NCI-H2227 (cell line): ENCODE data around the gene RAB40C.
"Not testable (repeated sequence)": the region's sequence is repeated elsewhere in the genome, so short reads cannot be mapped to it uniquely, and the experiment has no call there.

ENCODE experiments used
- DNase-seq: peaks from one replicate; lab custom pipeline; 2025; ENCODE audit not compliant: unreplicated experiment; lab: John Stamatoyannopoulos, UW

The RAB40C gene

GRCh38 chr16:588889-589657 is 793 bp upstream of the RAB40C start:
- peak; percentile 96 for DNase-seq

- DNase-seq = peak; percentile 72
Measured at GRCh38 chr16:590188-590814, 435 bp downstream of the RAB40C start.

DNA sequence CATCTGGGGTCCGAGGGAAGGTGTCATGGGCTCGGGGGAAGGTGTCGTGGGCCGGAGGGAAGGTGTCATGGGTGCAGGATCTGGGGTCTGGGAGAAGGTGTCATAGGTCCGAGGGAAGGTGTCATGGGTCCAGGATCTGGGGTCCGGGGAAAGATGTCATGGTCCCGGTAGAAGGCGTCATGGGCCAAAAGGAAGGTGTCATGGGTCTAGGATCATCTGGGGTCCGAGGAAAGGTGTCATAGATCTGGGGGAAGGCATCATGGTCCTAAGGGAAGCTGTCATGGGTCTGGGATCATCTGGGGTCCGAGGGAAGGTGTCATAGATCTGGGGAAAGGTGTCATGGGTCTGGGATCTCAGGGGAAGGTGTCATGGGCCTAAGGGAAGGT is 942 bp downstream of the RAB40C start:
- no peak for DNase-seq

- DNase-seq = no peak
Measured at GRCh38 chr16:591231-591630, 1.4 kb downstream of the RAB40C start.

DNA sequence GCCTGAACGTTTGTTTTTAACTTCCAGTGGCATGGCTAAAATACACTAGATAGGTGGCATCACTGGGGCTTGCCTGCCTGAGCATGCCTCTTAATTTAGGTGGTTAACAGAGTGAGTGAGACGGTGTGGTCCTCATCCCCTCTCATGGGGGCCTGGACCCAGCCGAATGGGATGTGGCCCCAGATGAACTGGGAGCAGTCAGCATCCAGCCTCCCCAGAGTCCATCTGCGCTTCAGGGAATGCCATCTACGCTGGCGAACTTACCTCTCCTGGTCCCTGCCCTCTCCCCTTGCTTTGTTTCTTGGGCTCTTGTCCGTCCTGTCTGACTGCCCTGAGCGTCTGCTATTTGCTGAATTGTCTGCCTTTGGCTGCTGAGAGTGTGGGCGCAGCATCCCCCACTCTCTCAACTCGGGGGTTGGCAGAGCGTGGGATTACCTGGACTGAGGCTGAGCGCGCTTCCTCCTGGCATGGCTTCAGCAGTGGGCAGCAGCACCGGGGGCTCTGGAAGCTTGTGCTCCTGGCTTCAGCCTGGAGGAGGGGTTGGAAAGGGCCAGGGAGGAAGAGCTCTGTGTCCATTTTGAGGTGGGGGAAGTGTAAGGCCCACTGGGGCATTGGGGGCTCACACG is 2.1 kb downstream of the RAB40C start:
- no peak for DNase-seq

- no peak for DNase-seq
Measured at GRCh38 chr16:592518-593306, 2.8 kb downstream of the RAB40C start.

DNA sequence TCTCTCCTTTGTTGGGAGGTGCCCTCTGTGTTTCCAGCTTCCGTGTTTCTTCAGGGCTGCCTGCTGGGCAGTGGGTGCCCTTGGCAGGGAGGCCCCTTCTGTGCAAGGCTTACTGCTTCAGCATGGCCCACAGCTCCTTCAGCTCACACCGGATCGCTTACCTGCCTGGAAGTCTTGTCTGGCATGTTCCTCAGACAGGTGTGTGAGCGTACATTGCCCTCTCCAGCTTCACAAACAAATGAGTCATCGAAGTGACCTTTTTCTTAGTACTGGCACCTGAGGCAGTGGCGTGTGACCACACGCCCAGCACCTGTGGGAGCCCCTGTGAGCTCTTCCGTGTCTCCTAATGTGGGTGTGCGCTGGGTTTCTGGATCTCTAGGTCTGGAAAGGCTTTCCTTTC is 3.5 kb downstream of the RAB40C start:
- DNase-seq = no peak

DNA sequence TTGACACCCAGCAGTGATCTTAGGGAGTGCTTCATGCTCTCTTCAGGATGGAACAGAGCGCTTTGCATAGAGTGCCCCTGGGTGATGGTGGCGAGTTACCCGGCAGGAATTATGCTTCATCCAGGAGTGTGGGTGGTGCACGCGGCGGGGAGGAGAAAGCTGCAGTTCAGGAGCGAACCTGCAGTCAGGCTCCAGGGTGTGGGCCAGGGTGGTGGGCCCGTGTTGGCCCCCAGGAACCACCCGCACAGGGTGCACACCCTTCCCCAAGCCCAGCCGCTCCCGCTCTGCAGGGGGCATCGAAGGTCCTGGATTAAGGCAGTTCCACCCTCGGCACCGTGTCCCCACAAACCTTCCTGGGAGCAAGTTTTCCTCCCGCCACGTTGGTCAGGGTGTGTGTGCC is 3.9 kb downstream of the RAB40C start:
- no peak for DNase-seq

GRCh38 chr16:595094-595528 is 5.2 kb downstream of the RAB40C start:
- DNase-seq = peak; percentile 29

DNA sequence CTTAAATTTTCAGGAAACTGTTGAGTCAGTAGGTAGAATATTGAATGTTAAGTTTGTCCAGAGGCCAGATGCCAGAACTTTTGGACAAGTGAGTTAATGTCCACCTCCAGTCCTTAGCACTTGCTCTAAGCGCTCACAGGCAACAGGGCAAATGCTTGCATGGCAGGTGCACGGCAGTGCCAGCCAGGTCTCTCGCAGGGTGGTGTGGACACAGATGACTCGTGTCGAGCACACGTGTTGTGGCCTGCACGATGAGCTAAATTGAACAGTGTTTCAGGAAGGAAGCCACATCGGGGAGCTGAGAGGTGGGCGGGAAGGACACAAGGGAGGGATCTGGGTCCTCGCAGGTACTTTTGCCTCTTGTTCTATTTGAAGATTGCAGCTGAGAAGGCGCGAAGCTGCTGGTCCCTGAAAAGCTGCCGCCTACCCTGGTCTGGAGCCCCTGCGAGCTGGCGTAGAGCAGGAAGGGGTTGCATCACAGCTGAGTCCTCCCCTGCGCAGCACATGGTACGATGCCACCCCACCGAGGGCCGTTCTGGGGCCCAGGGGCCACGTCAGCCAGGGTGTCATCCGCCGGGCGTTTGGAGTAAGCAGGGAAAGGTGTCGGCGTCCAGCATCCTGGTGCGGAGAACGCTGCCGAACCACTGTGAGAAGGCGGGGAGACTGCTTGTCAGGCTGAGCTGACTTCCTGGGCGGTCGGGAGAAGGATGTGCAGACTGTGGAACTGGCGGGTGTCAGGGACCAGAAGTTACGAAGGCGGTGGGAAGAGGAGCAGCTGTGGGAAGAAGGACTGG is 6.3 kb downstream of the RAB40C start:
- no peak for DNase-seq

GRCh38 chr16:596736-597060 is 6.8 kb downstream of the RAB40C start:
- no peak for DNase-seq

DNA sequence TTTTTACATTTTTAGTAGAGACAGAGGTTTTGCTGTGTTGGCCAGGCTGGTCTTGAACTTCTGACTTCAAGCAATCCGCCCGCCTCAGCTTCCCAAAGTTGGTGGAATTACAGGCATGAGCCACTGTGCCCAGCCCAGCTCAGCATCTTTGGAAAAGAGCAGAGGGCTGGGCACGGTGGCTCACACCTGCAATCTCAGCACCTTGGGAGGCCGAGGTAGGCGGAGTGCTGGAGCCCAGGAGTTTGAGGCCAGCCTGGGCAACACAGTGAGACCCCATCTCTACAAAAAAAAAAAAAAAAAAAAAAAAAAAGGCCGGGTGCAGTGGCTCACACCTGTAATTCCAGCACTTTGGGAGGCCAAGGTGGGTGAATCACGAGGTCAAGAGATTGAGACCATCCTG is 7.8 kb downstream of the RAB40C start:
- DNase-seq = not testable (repeated sequence)

- DNase-seq = no peak
Measured at GRCh38 chr16:598823-599739, 9.2 kb downstream of the RAB40C start.

- no peak for DNase-seq
Measured at GRCh38 chr16:600781-601180, 10.9 kb downstream of the RAB40C start.

- DNase-seq = no peak
Measured at GRCh38 chr16:603933-604332, 14.1 kb downstream of the RAB40C start.

DNA sequence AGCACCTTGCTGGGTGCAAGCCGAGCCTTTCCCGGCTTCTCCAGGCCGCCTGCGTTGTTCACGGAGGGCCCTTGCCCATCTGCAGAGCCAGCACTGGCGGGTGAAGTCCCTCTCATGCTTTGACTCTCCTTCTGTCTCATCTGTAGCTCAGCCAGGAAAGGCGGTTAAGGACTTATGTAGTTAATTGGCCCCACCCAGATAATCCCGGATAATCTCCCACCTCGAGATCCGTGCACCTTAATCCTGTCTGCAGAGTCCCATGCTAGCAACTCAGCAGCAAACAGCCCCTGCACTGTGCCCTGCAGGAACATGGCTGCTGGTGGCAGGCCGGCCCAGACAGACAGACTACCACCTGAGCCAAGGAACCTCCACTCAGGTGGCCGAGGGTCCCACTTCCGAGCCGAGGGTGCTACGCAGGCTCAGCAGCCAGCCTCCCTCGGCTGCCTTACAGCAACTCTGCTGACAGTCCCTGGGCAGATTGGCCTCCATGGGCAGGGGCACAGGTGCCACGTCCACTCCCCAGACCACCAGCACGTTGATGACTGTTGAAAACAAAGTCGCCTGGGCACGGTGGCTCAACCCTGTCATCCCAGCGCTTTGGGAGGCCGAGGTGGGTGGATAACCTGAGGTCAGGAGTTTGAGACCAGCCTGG is 16.9 kb downstream of the RAB40C start:
- DNase-seq = no peak

- no peak for DNase-seq
Measured at GRCh38 chr16:608019-608418, 18.2 kb downstream of the RAB40C start.

- no peak for DNase-seq
Measured at GRCh38 chr16:609316-609715, 19.4 kb downstream of the RAB40C start.

DNA sequence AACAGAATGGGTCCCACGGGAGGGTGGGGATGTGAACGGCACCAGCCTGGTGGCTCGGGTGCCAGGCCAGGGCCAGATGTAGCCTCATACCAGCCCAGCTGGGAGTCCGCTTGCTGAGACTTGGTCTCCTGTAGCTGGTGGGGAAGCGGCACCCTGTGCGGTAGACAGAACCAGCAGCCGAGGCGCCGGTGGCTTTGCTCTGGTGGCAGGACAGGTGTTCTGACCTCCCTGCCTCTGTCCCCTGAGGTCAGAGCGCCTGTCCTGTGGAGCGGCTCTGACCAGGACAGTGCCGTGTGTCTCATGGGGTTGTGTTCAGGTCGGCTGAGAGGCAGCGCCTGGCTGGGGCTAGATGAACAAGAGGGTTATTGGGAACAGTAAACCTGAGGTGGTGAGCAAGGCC is 20.1 kb downstream of the RAB40C start:
- no peak for DNase-seq
